Stomach (tissue), 4 donors: ENCODE results near the gene HIPK4.

Experiments
- POLR2A ChIP-seq, 4 donors: fragments of 450-650 bp; IDR thresholded peaks; one replicate each; pipeline ENCODE4 v1.6.1; 2016; ENCODE audit warnings: antibody characterized with exemption in 4 of 4, control low read depth in 2 of 4, mild to moderate bottlenecking in 1 of 4, moderate library complexity in 1 of 4
- TF ChIP-seq, protein P1 (sequence below), 7 experiments: fragments of 450-650 bp in 4 of 7; fragments of 200-600 bp in 3 of 7; sonication (generic) in 3 of 7; IDR thresholded peaks; one replicate each; pipeline ENCODE4 v1.5.1; 2016 to 2019; ENCODE audit warnings: antibody characterized with exemption in 7 of 7, control low read depth in 2 of 7, mild to moderate bottlenecking in 1 of 7

DNA sequence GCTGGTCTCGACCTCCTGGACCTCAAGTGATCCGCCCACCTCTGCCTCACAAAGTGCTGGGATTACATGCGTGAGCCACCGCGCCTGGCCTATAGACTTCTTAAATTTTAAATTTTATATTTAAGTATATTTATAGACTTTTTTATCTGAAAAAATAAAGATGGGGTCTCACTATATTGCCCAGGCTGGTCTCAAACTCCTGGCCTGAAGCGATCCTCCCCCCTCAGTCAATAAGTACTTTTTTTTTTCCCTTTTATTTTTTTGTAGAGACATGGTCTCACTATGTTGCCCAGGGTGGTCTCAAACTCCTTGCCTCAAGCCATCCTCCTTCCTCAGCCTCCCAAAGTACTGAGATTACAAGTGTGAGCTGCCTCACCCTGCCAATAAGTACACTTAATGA lies 34.0 kb upstream of the HIPK4 start:
- no peak for TF ChIP-seq POLR2A (IDR thresholded peaks at IDR 0.05)
- TF ChIP-seq, protein P1, sequence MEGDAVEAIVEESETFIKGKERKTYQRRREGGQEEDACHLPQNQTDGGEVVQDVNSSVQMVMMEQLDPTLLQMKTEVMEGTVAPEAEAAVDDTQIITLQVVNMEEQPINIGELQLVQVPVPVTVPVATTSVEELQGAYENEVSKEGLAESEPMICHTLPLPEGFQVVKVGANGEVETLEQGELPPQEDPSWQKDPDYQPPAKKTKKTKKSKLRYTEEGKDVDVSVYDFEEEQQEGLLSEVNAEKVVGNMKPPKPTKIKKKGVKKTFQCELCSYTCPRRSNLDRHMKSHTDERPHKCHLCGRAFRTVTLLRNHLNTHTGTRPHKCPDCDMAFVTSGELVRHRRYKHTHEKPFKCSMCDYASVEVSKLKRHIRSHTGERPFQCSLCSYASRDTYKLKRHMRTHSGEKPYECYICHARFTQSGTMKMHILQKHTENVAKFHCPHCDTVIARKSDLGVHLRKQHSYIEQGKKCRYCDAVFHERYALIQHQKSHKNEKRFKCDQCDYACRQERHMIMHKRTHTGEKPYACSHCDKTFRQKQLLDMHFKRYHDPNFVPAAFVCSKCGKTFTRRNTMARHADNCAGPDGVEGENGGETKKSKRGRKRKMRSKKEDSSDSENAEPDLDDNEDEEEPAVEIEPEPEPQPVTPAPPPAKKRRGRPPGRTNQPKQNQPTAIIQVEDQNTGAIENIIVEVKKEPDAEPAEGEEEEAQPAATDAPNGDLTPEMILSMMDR (IDR thresholded peaks at IDR 0.05), result no peak
